Colon (tissue), 2 donors: ENCODE data around the gene UXS1.

Experiments used
- FAIRE-seq: peaks from 2 replicates; lab custom pipeline; 2012; peaks lifted over from hg19 to GRCh38; lab: Jason Lieb, UNC
- donor health status: control.
- donor health status: control.

Gene UXS1

GRCh38 chr2:106189325-106189724 lies 4.8 kb downstream of the UXS1 start:
- FAIRE-seq, result no peak

DNA sequence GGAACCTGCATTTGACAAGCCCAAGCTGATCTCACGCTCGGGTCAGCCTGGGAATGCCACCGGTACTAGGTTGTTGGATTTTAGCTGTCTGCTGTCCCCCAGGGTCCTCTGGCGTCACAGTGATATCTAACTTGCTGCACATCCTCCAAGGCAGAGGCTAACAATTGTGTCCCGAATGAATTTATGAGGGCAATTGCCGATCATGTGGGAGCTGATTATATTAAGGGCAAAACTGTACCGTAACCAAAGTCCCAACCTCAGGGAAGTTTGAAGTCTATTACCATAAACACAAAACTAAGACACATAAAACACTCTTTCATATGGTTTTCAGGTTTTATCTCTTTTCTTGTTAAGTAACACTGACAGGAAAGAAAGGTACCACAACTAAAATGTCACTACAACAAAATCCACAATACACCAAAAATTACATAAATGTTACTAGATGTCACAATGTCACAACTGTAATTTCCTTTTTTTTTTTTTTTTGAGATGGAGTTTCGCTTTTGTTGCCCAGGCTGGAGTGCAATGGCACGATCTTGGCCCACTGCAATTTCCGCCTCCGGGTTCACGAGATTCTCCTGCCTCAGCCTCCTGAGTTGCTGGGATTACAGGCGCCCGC lies 6.7 kb downstream of the UXS1 start:
- no peak for FAIRE-seq

DNA sequence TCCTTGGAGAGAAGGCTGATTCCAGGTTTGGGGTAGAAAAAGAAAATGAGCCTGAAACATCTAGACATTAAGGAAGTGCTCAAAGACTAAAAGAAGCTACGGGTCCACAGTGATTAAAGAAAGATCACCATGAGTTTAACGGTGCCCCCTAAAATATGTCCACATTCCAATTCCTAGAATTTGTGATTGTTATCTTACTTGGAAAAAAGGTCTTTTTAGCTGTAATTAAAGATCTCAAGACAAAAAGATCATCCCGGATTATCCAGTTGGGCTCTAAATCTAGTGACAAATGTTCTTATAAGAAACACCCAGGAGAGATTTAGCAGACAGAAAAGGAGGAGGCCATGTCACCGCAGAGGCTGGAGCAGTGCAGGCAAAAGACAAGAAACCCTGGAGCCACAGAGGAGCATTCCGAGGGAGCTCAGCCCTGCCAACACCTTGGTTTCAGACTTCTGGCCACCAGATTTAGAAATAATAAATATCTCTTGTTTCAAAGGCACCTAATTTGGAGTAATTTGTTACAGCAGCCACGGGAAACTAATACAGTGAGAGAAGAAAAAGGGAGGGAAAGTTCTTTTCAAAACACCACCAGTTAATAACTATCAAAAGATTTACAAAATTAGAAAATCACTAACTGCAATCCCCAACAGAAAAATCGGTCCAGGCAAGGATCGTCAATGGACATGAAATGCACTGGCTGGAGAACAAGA lies 8.5 kb downstream of the UXS1 start:
- FAIRE-seq, result no peak

GRCh38 chr2:106184857-106185256 lies 9.2 kb downstream of the UXS1 start:
- no peak for FAIRE-seq

GRCh38 chr2:106184394-106184793 lies 9.7 kb downstream of the UXS1 start:
- no peak for FAIRE-seq

GRCh38 chr2:106183101-106183696 lies 10.9 kb downstream of the UXS1 start:
- FAIRE-seq, result no peak

GRCh38 chr2:106181064-106181463 lies 13.0 kb downstream of the UXS1 start:
- no peak for FAIRE-seq

DNA sequence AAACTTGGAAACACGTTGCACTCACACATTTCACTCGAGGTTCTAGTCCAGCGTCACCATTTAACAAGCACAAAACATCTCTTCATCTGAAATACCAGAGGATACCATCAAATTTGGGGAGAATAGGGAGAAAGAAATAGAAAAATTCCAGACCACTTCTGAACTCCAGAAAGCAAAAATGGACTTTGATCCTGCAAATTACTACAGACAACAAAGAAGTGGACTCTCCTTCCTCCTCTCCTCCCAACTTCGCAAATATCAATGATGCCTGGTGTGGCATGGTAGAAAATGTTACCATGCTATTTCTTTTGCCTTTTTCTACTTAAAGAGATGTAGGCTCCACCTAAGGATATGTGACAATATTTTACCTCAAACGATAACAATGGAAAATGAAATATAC lies 13.5 kb downstream of the UXS1 start:
- FAIRE-seq, result no peak

DNA sequence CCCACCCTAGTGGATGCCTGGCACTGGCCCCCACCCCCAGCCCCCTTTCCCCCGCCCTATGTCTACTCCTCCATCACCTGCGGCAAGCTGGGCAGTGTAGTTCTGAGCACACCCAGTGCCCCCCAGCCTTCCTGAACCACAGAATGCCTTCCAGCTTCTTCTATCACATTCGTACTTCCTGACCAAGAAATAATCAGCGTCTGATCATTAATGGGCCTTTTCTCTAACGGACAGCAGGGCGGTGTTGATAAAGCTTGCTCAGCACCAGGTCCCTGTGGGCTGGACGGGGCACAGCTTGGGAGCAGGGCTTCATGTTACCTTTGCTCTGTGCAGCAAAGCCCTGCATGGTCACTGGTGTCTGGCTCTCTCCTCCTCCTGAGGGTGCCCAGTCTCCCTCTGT lies 15.4 kb downstream of the UXS1 start:
- no peak for FAIRE-seq

- FAIRE-seq, result no peak
Observed at GRCh38 chr2:106177581-106177980, 16.5 kb downstream of the UXS1 start.

DNA sequence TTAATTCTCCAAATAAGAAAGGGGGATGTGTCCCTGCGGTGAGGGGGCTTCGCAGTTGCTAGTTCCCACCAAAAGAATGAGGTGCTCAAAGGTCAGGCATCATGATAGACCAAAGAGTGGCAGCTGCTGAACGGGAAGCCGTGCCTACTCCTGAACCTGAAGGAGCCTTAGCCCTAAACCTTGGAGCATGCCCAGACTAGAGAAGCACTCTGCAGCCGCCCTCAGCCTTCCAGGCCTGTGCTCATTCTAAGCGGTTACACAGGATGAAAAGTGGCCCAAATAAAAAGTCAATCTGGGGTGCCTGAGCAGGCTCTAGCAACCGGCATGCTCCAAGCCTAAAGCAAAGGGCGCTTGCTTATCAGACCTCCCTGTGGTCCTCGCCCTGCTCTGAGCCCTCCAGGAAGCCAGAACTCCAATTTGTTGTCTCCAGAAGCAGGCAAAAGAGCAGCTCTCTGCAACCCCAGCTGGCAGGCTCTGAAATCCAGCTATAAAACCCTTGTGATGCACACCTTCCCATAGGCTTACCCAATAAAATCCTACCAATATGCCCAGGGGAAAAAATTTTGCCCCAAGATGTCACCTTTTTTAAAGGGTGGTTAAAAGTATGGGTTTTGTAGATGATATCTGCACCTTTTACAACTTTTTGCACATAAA lies 17.5 kb downstream of the UXS1 start:
- no peak for FAIRE-seq

- FAIRE-seq, result no peak
Observed at GRCh38 chr2:106175086-106175850, 18.8 kb downstream of the UXS1 start.

DNA sequence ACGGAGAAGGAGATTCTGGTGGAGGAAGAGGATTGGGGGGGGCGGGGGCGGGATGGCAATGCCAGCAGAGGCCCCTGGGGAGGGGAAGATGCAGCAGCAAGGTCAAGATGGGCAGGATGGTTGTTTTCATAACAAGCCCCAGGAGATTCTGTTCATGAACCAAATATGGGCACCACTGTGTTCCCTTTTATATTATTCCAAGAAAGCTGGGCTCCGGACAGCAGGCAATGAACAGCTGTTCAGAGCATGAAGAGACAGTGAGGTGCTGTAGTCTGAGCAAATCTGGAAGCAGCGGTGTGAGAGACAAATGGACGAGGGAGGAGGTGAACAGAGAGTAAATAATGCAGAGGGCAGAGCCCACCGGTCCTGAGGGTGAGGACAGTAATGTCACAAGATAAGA lies 20.0 kb downstream of the UXS1 start:
- FAIRE-seq, result no peak

- no peak for FAIRE-seq
Observed at GRCh38 chr2:106172649-106173048, 21.5 kb downstream of the UXS1 start.

- FAIRE-seq, result no peak
Observed at GRCh38 chr2:106168657-106169056, 25.4 kb downstream of the UXS1 start.

GRCh38 chr2:106167067-106167466 lies 27.0 kb downstream of the UXS1 start:
- no peak for FAIRE-seq

DNA sequence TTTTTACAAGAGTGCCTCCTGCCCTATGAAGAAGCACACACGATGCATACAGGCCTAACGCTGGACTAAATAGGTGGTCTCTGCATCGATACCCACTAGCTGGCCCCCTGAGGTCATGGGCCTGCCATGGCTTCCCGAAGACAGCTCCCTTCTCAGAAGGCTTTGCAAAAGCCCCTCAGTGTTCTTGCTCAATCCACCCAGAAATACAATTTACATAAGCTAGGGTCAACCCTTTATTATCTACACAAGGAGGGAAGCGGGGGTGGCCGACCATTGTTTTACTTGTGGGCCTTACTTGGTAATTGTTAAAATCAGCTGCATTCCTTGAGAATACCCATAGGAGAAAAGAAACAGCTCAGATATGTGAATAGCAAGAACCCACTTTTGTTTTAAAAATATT lies 28.5 kb downstream of the UXS1 start:
- FAIRE-seq, result no peak

- no peak for FAIRE-seq
Observed at GRCh38 chr2:106165029-106165428, 29.1 kb downstream of the UXS1 start.

- no peak for FAIRE-seq
Observed at GRCh38 chr2:106163948-106164545, 30.1 kb downstream of the UXS1 start.

DNA sequence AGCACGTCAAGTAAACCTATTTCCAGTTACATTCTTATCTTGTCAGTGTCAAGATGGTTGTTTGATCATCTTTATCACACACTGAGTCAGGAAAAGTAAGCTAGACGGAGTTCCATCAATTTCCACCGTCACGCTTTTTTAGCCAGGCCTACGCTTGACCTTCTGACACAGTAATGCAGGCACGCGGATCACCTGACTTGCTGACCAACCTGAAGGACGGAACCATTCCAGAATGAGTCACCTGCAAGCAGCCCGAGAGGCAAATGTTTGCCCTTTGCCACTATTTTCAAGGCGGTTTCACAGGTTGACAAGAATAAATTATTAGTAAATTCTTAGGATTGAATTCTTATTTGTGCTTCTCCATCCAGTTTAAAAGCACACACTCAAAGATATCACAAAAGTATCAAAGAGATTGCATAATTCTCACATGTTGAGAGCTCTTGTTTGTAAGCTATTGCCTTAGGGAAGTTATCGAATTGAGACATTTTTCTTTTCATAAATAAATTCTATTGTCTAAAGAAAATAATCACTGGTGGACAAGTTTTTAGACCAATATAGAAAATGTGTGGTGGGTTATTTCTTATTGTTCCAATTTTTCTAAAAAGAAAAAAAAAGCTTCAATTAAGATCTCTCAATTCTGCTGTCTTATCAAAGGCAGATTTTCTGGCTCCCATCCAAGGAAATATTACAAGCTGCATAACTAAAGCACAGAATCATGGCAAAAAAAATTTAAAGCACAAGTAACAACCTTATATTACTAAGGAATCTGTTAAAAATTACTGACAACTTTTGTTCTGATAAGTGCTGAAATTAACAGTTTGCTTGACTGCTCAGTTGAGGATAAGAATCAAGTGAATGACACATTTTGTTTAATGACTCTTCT lies 31.9 kb downstream of the UXS1 start:
- FAIRE-seq, result no peak

DNA sequence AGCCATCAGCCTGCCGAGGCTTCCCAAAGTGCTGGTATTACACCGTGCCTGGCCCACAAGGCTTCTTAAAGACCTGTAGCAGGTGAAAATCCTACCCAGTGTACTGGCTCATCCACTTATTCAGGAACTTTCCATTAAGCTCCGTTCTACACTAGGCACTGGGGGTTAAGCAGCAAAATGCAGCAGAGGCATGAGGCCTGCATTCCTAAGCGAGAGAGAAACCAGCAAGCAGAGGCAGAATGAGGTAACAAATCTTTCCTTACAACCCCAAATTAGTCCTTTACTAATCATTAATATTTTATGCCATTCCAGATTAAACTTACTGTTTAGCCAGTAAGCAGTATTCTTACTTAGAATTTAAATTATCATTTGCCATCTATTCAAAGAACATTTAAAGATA lies 32.8 kb downstream of the UXS1 start:
- FAIRE-seq, result no peak
